Measurements from ENCODE around the gene CAPN15. TPM values are rescaled to one million over a fixed set of nuclear protein-coding genes. Genes with fewer than 3 reads are reported as not detected.

CAPN15 gene
- total RNA-seq, 1 donor from 2014 or later = 57.4 TPM

DNA sequence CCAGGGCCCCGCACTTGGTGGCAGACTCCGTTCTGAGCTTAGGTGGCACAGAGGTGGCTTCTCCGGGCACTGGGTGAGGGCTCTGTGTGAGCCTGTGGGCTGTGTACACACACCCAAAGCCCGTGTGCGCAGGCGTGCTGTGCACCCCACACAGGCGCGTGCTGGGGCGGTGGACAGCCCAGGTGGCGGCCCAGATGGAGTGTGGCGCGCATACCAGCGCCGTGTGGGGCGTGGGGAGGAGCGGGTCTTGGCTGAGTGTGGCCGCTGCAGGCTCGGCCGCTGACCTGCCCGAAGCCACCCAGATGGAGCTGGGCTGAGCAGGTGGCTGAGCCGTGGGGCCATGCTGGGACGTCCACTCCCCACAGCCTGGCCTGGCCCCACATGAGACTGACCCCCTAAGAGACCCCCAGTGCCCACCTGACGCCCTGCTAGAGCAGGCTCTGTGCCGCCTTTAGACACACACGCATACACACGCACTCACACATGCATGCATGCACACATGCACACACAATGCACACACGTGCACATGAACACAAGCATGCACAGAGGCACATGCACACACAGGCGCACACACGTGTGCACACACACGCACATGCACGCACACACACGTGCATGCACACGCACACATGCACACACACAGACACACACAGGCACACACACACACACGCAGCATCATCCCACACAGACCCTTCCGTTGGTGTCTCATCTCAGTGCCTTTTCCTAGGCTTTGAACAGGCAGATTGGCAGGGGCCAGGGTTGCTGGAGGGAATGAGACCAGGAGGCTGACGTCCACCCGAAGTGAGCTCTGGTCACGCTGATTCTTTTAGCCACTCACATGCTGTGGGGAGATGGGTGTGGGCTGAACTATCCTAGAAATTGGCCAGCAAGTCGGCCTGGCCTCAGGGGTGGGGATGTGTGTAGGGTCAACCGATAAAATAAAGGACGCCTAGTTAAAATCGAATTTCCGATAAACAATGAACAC is 34.7 kb downstream of the CAPN15 start:
- peaks cover 6% of the 10 kb centered on the region for H3K4me1 Mint-ChIP-seq (ENCODE audit: low read depth)
- no peak overlapping the region for H3K4me3 Mint-ChIP-seq (ENCODE audit: low read depth)
- H3K27me3 Mint-ChIP-seq = peaks cover 24% of the 10 kb centered on the region
- no peak overlapping the region for H3K27ac Mint-ChIP-seq
- no peak for TF ChIP-seq CTCF (IDR thresholded peaks at IDR 0.05; ENCODE audit: unreplicated experiment)
- H3K9me3 Mint-ChIP-seq (ENCODE audit: low read depth) = no peaks in the 10 kb centered on the region
- H3K36me3 Mint-ChIP-seq (ENCODE audit: insufficient read depth) = no peaks in the 10 kb centered on the region
- DNase-seq (ENCODE audit: low spot score, unreplicated experiment) = no peak

DNA sequence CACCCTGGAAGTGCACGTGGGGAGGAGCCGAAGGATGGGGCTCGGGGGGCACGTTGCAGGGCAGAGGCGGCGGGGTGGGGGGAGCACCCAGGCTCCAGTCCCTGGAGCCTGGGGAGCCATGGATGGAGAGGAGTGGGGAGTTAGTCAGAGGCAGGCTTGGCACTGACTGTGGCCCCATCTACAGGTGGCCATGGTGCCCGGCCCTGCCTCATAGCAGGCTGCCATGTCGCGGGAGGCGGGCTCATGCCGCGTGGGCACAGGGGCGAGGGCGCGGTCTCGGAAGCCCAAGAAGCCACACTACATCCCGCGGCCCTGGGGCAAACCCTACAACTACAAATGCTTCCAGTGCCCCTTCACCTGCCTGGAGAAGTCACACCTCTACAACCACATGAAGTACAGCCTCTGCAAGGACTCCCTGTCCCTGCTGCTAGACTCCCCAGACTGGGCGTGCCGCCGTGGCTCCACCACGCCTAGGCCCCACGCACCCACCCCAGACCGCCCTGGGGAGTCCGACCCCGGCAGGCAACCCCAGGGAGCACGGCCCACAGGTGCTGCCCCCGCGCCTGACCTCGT is 35.6 kb downstream of the CAPN15 start:
- no peak for DNase-seq (ENCODE audit: low spot score, unreplicated experiment)
- no peak overlapping the region for H3K4me3 Mint-ChIP-seq (ENCODE audit: low read depth)
- H3K4me1 Mint-ChIP-seq (ENCODE audit: low read depth) = peaks cover 6% of the 10 kb centered on the region
- H3K9me3 Mint-ChIP-seq (ENCODE audit: low read depth) = no peaks in the 10 kb centered on the region
- no peak for TF ChIP-seq CTCF (IDR thresholded peaks at IDR 0.05; ENCODE audit: unreplicated experiment)
- peaks cover 21% of the 10 kb centered on the region for H3K27me3 Mint-ChIP-seq
- H3K36me3 Mint-ChIP-seq (ENCODE audit: insufficient read depth) = no peaks in the 10 kb centered on the region
- H3K27ac Mint-ChIP-seq = no peak overlapping the region

DNA sequence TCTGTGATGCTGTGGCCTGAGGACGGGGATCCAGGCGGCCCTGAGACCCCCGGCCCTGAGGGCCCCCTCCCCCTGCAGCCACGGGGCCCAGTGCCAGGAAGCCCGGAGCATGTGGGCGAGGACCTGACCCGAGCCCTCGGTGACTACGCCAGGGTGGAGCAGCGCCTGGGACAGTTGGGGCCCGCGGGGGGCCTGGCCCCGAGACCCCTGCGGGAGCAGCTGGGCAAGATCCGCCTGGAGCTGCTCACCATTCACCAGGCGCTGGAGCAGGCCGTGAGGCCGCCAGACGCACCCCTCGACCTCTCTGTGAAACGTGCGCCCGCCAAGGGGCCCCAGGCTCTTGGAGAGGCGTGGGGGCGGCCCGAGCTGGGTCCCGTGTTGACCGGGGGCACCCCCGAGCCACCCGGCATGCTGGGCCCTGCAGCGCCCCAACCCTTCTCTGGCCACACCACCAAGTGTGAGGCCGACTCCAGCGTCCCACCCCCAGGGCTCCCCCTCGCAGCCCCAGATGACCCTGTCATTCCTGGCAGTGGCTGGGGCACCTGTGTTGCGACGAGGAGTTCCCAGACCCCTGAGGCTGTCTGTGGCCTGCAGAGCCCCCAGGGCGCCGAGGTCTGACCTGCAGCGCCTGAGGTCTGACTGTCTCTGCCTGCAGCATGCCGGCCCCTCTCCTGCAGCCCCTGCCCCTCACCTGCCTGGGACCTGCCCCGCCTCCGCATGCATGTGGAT is 37.3 kb downstream of the CAPN15 start:
- peaks cover 12% of the 10 kb centered on the region for H3K27me3 Mint-ChIP-seq
- no peak for DNase-seq (ENCODE audit: low spot score, unreplicated experiment)
- no peak overlapping the region for H3K4me3 Mint-ChIP-seq (ENCODE audit: low read depth)
- H3K27ac Mint-ChIP-seq = no peak overlapping the region
- H3K36me3 Mint-ChIP-seq (ENCODE audit: insufficient read depth) = no peaks in the 10 kb centered on the region
- H3K4me1 Mint-ChIP-seq (ENCODE audit: low read depth) = peaks cover 10% of the 10 kb centered on the region
- TF ChIP-seq CTCF (IDR thresholded peaks at IDR 0.05; ENCODE audit: unreplicated experiment) = no peak
- H3K9me3 Mint-ChIP-seq (ENCODE audit: low read depth) = no peaks in the 10 kb centered on the region

- no peak for DNase-seq (ENCODE audit: low spot score, unreplicated experiment)
- Mint-ChIP-seq H3K9me3 (ENCODE audit: low read depth) (no peaks in the 10 kb centered on the region), H3K4me1 (ENCODE audit: low read depth) (peaks cover 11% of the 10 kb centered on the region), H3K27me3 (peaks cover 12% of the 10 kb centered on the region), H3K27ac (no peak overlapping the region), H3K36me3 (ENCODE audit: insufficient read depth) (no peaks in the 10 kb centered on the region), H3K4me3 (ENCODE audit: low read depth) (no peak overlapping the region)
- no peak for TF ChIP-seq CTCF (IDR thresholded peaks at IDR 0.05; ENCODE audit: unreplicated experiment)
Measured at GRCh38 chr16:565419-566330, 38.2 kb downstream of the CAPN15 start.

Measured in progenitor cell of endocrine pancreas (in vitro differentiated cells).